ENCODE measurements around the gene ZBTB7B. TPM values are rescaled to one million over a fixed set of nuclear protein-coding genes. Genes with fewer than 3 reads are reported as not detected.
A peak's percentile ranks its signal among the peaks of the same experiment; 100 is the strongest.

Gene ZBTB7B
- total and polyA plus RNA-seq, 9 of the 15 experiments (the other 6 are each of a cell fraction or from before 2014, with no cell fraction given) = 0.04 to 46.5 (median 15.2) TPM

DNA sequence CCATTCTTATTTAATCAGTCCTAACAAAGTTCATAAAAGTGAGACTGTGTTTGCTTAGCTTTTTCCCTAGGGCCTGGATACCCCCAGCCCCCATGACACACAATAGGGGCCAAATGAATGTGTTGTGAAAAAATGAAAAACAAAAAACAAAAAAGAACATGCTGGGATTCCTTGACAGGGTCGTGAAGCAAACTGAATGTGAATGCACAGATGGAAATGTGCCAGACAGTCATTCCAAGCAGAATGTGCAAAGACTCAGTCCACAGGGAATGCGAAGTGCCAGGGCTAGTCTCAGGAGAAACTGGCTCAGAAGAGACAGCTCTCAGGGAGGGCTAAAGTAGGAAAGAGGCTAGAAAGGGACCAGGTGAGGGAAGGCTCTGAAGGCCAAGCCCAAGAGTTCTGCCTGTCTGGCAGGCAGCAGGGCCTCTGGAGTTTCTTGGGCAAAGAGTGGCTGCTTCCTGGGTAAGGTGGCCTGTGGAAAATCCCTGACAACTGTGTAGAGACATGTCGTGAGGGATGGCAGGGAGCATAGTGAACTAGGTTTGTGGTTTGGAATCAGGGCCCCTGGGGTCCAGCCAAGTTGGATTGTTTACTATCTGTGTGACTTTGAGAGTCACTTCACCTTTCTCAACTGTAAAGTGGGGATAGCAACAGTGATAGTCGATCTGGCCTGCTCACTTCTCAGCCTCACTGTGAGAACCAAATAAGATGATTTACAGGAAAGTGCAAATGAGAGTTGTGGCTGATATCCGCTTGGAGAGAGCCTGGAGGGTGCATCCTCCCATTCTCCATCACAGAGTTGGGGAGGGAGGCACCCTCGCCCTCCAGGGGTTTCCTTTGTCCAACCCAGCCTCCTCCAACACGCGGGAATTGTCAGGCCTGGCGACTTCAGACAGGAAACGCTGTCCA, 47.3 kb downstream of the ZBTB7B start (continued):
- TF ChIP-seq STAG1 (CRISPR knock-in tag; IDR thresholded peaks at IDR 0.05; ENCODE audit: borderline replicate concordance) (no peak), GTF2A2 (tag; IDR thresholded peaks at IDR 0.05) (0 out of 2 replicates have a peak, but pooled peaks have one; percentile 15), ZC3H4 (CRISPR knock-in tag; IDR thresholded peaks at IDR 0.05; ENCODE audit: borderline replicate concordance) (no peak; the same call in 1 of the 2 replicates), ZKSCAN3 (CRISPR knock-in tag; IDR thresholded peaks at IDR 0.05) (no peak), KAT7 (CRISPR knock-in tag; IDR thresholded peaks at IDR 0.05; ENCODE audit: borderline replicate concordance) (no peak), CBFB (CRISPR knock-in tag; IDR thresholded peaks at IDR 0.05) (peak; percentile 17; the same call in 1 of the 2 replicates), TAF15 (IDR thresholded peaks at IDR 0.05; ENCODE audit: low read depth, low read length) (no peak)
- TF ChIP-seq, protein P1, sequence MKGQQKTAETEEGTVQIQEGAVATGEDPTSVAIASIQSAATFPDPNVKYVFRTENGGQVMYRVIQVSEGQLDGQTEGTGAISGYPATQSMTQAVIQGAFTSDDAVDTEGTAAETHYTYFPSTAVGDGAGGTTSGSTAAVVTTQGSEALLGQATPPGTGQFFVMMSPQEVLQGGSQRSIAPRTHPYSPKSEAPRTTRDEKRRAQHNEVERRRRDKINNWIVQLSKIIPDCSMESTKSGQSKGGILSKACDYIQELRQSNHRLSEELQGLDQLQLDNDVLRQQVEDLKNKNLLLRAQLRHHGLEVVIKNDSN (CRISPR knock-in tag; IDR thresholded peaks at IDR 0.05) = no peak
- TF ChIP-seq, protein P2, sequence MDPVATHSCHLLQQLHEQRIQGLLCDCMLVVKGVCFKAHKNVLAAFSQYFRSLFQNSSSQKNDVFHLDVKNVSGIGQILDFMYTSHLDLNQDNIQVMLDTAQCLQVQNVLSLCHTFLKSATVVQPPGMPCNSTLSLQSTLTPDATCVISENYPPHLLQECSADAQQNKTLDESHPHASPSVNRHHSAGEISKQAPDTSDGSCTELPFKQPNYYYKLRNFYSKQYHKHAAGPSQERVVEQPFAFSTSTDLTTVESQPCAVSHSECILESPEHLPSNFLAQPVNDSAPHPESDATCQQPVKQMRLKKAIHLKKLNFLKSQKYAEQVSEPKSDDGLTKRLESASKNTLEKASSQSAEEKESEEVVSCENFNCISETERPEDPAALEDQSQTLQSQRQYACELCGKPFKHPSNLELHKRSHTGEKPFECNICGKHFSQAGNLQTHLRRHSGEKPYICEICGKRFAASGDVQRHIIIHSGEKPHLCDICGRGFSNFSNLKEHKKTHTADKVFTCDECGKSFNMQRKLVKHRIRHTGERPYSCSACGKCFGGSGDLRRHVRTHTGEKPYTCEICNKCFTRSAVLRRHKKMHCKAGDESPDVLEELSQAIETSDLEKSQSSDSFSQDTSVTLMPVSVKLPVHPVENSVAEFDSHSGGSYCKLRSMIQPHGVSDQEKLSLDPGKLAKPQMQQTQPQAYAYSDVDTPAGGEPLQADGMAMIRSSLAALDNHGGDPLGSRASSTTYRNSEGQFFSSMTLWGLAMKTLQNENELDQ (CRISPR knock-in tag; IDR thresholded peaks at IDR 0.05; ENCODE audit: borderline replicate concordance) = no peak
- TF ChIP-seq, protein P3, sequence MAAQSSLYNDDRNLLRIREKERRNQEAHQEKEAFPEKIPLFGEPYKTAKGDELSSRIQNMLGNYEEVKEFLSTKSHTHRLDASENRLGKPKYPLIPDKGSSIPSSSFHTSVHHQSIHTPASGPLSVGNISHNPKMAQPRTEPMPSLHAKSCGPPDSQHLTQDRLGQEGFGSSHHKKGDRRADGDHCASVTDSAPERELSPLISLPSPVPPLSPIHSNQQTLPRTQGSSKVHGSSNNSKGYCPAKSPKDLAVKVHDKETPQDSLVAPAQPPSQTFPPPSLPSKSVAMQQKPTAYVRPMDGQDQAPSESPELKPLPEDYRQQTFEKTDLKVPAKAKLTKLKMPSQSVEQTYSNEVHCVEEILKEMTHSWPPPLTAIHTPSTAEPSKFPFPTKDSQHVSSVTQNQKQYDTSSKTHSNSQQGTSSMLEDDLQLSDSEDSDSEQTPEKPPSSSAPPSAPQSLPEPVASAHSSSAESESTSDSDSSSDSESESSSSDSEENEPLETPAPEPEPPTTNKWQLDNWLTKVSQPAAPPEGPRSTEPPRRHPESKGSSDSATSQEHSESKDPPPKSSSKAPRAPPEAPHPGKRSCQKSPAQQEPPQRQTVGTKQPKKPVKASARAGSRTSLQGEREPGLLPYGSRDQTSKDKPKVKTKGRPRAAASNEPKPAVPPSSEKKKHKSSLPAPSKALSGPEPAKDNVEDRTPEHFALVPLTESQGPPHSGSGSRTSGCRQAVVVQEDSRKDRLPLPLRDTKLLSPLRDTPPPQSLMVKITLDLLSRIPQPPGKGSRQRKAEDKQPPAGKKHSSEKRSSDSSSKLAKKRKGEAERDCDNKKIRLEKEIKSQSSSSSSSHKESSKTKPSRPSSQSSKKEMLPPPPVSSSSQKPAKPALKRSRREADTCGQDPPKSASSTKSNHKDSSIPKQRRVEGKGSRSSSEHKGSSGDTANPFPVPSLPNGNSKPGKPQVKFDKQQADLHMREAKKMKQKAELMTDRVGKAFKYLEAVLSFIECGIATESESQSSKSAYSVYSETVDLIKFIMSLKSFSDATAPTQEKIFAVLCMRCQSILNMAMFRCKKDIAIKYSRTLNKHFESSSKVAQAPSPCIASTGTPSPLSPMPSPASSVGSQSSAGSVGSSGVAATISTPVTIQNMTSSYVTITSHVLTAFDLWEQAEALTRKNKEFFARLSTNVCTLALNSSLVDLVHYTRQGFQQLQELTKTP (IDR thresholded peaks at IDR 0.05; ENCODE audit: low read depth in 1 of 2, partially characterized antibody in 2 of 2) = peak in 1 of 2 experiments; percentile 34

Measured in K562 (cell line).